Upper lobe of left lung (tissue), 4 donors: Measurements from ENCODE around the gene ZNF571.

Experiments
- CTCF ChIP-seq, 6 experiments: fragments of 450-650 bp in 4 of 6; fragments of 200-600 bp in 2 of 6; sonication (generic) in 2 of 6; IDR thresholded peaks; one replicate each; pipeline ENCODE4 v1.5.1; 2016 to 2019; ENCODE audit warnings: antibody characterized with exemption in 6 of 6
- EP300 ChIP-seq, 4 donors: sonication (generic); formaldehyde crosslinking; IDR thresholded peaks; one replicate each; pipeline ENCODE4 v1.5.1; 2017; ENCODE audit warnings: antibody characterized with exemption in 4 of 4, control low read depth in 2 of 4
- POLR2A ChIP-seq, 4 donors: fragments of 450-650 bp; IDR thresholded peaks; one replicate each; pipeline ENCODE4 v1.5.1; 2016 to 2017; ENCODE audit warnings: antibody characterized with exemption in 4 of 4, mild to moderate bottlenecking in 2 of 4
- POLR2AphosphoS5 ChIP-seq, 2 donors: sonication (generic); formaldehyde crosslinking; IDR thresholded peaks; one replicate each; pipeline ENCODE4 v1.5.1; 2017; ENCODE audit warnings: antibody characterized with exemption in 2 of 2

- TF ChIP-seq CTCF (IDR thresholded peaks at IDR 0.05), result no peak
- TF ChIP-seq POLR2AphosphoS5 (IDR thresholded peaks at IDR 0.05), result no peak
- no peak for TF ChIP-seq EP300 (IDR thresholded peaks at IDR 0.05)
- no peak for TF ChIP-seq POLR2A (IDR thresholded peaks at IDR 0.05)
Observed at GRCh38 chr19:37635076-37636056, 40.8 kb upstream of the ZNF571 start.
